A549 (cell line): ENCODE data around the gene GIMAP2. TPM values are rescaled to one million over a fixed set of nuclear protein-coding genes. Genes with fewer than 3 reads are reported as not detected.
"Not testable (repeated sequence)": the region's sequence is repeated elsewhere in the genome, so short reads cannot be mapped to it uniquely, and the experiment has no call there.

Experiments used
- ATAC-seq, 2 experiments: fragments of 200-7000 bp in 1 of 2; fragments of >200 bp in 1 of 2; cut with Nextera tagmentation in 1 of 2; cut with Tn5 transposase in 1 of 2; 3 replicates each; pipeline versions ENCODE4 v1.8.0 to v1.9.1; 2018 to 2020; ENCODE audit warnings: mild to moderate bottlenecking in 1 of 2, moderate library complexity in 1 of 2
- CTCF ChIA-PET: fragments of 300-600 bp; sonication (Branson Sonifier 250); formaldehyde crosslinking; extraction: SDS; loops from one replicate; lab custom pipeline; 2021; ENCODE audit warnings: antibody characterized with exemption, inconsistent platforms; lab: Yijun Ruan, JAX
- POLR2A ChIA-PET: fragments of 350-600 bp; formaldehyde crosslinking; extraction: SDS; loops from one replicate; lab custom pipeline; 2021; ENCODE audit warnings: antibody characterized with exemption, inconsistent platforms; lab: Yijun Ruan, JAX
- DNase-seq, 2 experiments: peaks; one replicate each; pipeline versions ENCODE4 v3.0.0 to v3.0.0-alpha.2; 2011 to 2016; ENCODE audit warnings: low read depth in 1 of 2, low spot score in 1 of 2
- FAIRE-seq: peaks from 2 replicates; lab custom pipeline; 2011; peaks lifted over from hg19 to GRCh38; lab: Jason Lieb, UNC
- H3K27ac ChIP-seq, 2 experiments: fragments of >200 bp; sonication (Bioruptor Twin); formaldehyde crosslinking; 3 replicates each; pipeline ENCODE4 v1.5.1; 2016 to 2017
- H3K4me1 ChIP-seq: fragments of >200 bp; sonication (Bioruptor Twin); formaldehyde crosslinking; 3 replicates; pipeline ENCODE4 v1.6.1; 2016
- H3K4me2 ChIP-seq: fragments of >200 bp; sonication (Bioruptor Twin); formaldehyde crosslinking; 3 replicates; pipeline ENCODE4 v1.6.1; 2016
- H3K4me3 ChIP-seq: fragments of >200 bp; sonication (Bioruptor Twin); formaldehyde crosslinking; 3 replicates; pipeline ENCODE4 v1.5.1; 2016
- H3K9me3 ChIP-seq: fragments of >200 bp; sonication (Bioruptor Twin); formaldehyde crosslinking; 3 replicates; pipeline ENCODE4 v1.6.1; 2016
- ATOH8 ChIP-seq: fragments of 250-450 bp; sonication (Bioruptor Pico); IDR thresholded peaks from 2 replicates; pipeline ENCODE4 v1.5.0; 2020; ENCODE audit warnings: low read depth, mild to moderate bottlenecking, moderate library complexity
- BHLHE40 ChIP-seq: IDR thresholded peaks from 2 replicates; pipeline ENCODE4 v1.6.1; 2012; ENCODE audit warnings: low read depth, low read length, inconsistent platforms
- HOXB13 ChIP-seq: fragments of 250-450 bp; sonication (Bioruptor Pico); IDR thresholded peaks from 2 replicates; pipeline ENCODE4 v1.5.0; 2020; ENCODE audit warnings: low read depth, mild to moderate bottlenecking, moderate library complexity
- HOXB5 ChIP-seq: fragments of 250-450 bp; sonication (Bioruptor Pico); IDR thresholded peaks from 2 replicates; pipeline ENCODE4 v1.5.0; 2020; ENCODE audit warnings: mild to moderate bottlenecking, moderate library complexity
- JUN ChIP-seq, 2 experiments: fragments of >200 bp; sonication (Bioruptor Twin); formaldehyde crosslinking; IDR thresholded peaks; 2 replicates in 1 of 2; 3 replicates in 1 of 2; pipeline ENCODE4 v1.6.1; 2016 to 2017
- KDM5A ChIP-seq: fragments of 200-600 bp; sonication (generic); IDR thresholded peaks from 2 replicates; pipeline ENCODE4 v1.6.1; 2016; ENCODE audit warnings: antibody characterized with exemption, mild to moderate bottlenecking
- MAZ ChIP-seq: fragments of 150-350 bp; IDR thresholded peaks from 2 replicates; pipeline ENCODE4 v1.6.1; 2014; ENCODE audit warnings: antibody characterized with exemption, low read depth, low read length, borderline replicate concordance
- PHF8 ChIP-seq: fragments of 200-600 bp; sonication (generic); IDR thresholded peaks from 2 replicates; pipeline ENCODE4 v1.6.1; 2016; ENCODE audit warnings: low read depth, mild to moderate bottlenecking, antibody characterized with exemption, moderate library complexity, borderline replicate concordance
- RARB ChIP-seq: fragments of 250-450 bp; sonication (Bioruptor Pico); IDR thresholded peaks from 2 replicates; pipeline ENCODE4 v1.8.0; 2021; ENCODE audit warnings: mild to moderate bottlenecking, moderate library complexity
- ZNF302 ChIP-seq: fragments of 250-450 bp; sonication (Bioruptor Pico); IDR thresholded peaks from 2 replicates; pipeline ENCODE4 v1.9.0; 2021; ENCODE audit warnings: inconsistent platforms, mild to moderate bottlenecking, moderate library complexity
- WGBS: methylation state at CpG from one replicate; pipeline ENCODE4 v1.1.6; 2017; ENCODE audit errors: missing lambda C conversion rate; 5-methylcytosine and 5-hydroxymethylcytosine counted together
- polyA plus RNA-seq, 4 experiments: library from polyadenylated mRNA; depleted of rRNA in 3 of 4; stranded (reverse); fragments of >200 nt; fragmentation: RNase III in 1 of 4; extraction: RNeasy Plus Mini Kit Qiagen cat#74134 plus additional on column Dnase treatment in 1 of 4; gene quantifications; 2 replicates in 3 of 4; 3 replicates in 1 of 4; pipeline ENCODE4 v1.2.3, GENCODE V29; 2011 to 2017

The GIMAP2 gene
- polyA plus RNA-seq, 2 of the 4 experiments (the other 2 are of a cell fraction) = 0.14 TPM; not detected in 1

- POLR2A ChIA-PET, CTCF ChIA-PET: not testable (repeated sequence)
Observed at GRCh38 chr7:150671798-150672585, 13.5 kb upstream of the GIMAP2 start.

GRCh38 chr7:150675714-150676113 is 9.8 kb upstream of the GIMAP2 start:
- Histone ChIP-seq H3K27ac (no peak overlapping the region), H3K9me3 (no peaks in the 10 kb centered on the region), H3K4me3 (no peak overlapping the region), H3K4me2 (no peak overlapping the region), H3K4me1 (no peaks in the 10 kb centered on the region)
- FAIRE-seq = no peak
- TF ChIP-seq KDM5A = no peak
- no peak for TF ChIP-seq JUN (IDR thresholded peaks at IDR 0.05)
- no peak for TF ChIP-seq PHF8
- no peak for TF ChIP-seq ATOH8 (CRISPR knock-in tag)
- TF ChIP-seq ZNF302 (CRISPR knock-in tag) = no peak
- TF ChIP-seq RARB (CRISPR knock-in tag) = no peak
- TF ChIP-seq MAZ = no peak
- no peak for TF ChIP-seq BHLHE40
- TF ChIP-seq HOXB5 = no peak
- no peak for TF ChIP-seq HOXB13 (CRISPR knock-in tag)
- DNase-seq = no peak
- POLR2A ChIA-PET = no interaction called here
- CTCF ChIA-PET = no interaction called here
- WGBS = 43% methylated on average over 2 of the region's 2 CpGs
- ATAC-seq = no peak

More at GRCh38 chr7:150671798-150672585, 13.5 kb upstream of the GIMAP2 start:
- not testable (repeated sequence) for ATAC-seq, H3K4me3 ChIP-seq, DNase-seq, H3K27ac ChIP-seq, H3K9me3 ChIP-seq, FAIRE-seq, H3K4me2 ChIP-seq, H3K4me1 ChIP-seq
- 9% methylated on average over 7 of the region's 7 CpGs for WGBS

- POLR2A ChIA-PET, ATAC-seq, H3K4me1 ChIP-seq, DNase-seq, FAIRE-seq, H3K9me3 ChIP-seq, H3K4me3 ChIP-seq, H3K27ac ChIP-seq, CTCF ChIA-PET, H3K4me2 ChIP-seq: not testable (repeated sequence)
Observed at GRCh38 chr7:150676276-150676675, 9.2 kb upstream of the GIMAP2 start.

- H3K27ac ChIP-seq, H3K4me3 ChIP-seq, FAIRE-seq, H3K9me3 ChIP-seq, CTCF ChIA-PET, DNase-seq, H3K4me2 ChIP-seq, POLR2A ChIA-PET, ATAC-seq, H3K4me1 ChIP-seq: not testable (repeated sequence)
- 33% methylated on average over 3 of the region's 3 CpGs for WGBS
Observed at GRCh38 chr7:150676854-150677253, 8.7 kb upstream of the GIMAP2 start.

- H3K4me2 ChIP-seq, CTCF ChIA-PET, H3K27ac ChIP-seq, H3K4me1 ChIP-seq, POLR2A ChIA-PET, DNase-seq, FAIRE-seq, H3K4me3 ChIP-seq, ATAC-seq, H3K9me3 ChIP-seq: not testable (repeated sequence)
- 3% methylated on average over 10 of the region's 11 CpGs for WGBS
Observed at GRCh38 chr7:150678601-150679000, 6.9 kb upstream of the GIMAP2 start.

- H3K9me3 ChIP-seq, H3K4me2 ChIP-seq, POLR2A ChIA-PET, H3K4me1 ChIP-seq, FAIRE-seq, ATAC-seq, DNase-seq, H3K27ac ChIP-seq, H3K4me3 ChIP-seq: not testable (repeated sequence)
- 0% methylated on average over 2 of the region's 2 CpGs for WGBS
- CTCF ChIA-PET = interaction anchor here (0.7 kb wide), 1 partner anchor 1276 kb away, joined by 3 read pairs; no protein-coding TSS in a partner anchor
Observed at GRCh38 chr7:150680364-150680763, 5.1 kb upstream of the GIMAP2 start.
